Measurements from ENCODE around the gene RNASEH1.

- TF ChIP-seq, protein P1, sequence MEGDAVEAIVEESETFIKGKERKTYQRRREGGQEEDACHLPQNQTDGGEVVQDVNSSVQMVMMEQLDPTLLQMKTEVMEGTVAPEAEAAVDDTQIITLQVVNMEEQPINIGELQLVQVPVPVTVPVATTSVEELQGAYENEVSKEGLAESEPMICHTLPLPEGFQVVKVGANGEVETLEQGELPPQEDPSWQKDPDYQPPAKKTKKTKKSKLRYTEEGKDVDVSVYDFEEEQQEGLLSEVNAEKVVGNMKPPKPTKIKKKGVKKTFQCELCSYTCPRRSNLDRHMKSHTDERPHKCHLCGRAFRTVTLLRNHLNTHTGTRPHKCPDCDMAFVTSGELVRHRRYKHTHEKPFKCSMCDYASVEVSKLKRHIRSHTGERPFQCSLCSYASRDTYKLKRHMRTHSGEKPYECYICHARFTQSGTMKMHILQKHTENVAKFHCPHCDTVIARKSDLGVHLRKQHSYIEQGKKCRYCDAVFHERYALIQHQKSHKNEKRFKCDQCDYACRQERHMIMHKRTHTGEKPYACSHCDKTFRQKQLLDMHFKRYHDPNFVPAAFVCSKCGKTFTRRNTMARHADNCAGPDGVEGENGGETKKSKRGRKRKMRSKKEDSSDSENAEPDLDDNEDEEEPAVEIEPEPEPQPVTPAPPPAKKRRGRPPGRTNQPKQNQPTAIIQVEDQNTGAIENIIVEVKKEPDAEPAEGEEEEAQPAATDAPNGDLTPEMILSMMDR (conservative IDR thresholded peaks at IDR 0.05; ENCODE audit: low read depth, low read length) = no peak
- TF ChIP-seq EZH2 (IDR thresholded peaks at IDR 0.05; ENCODE audit: borderline replicate concordance, low read depth, low read length, poor library complexity, severe bottlenecking) = no peak
These were observed 13.2 kb upstream of the RNASEH1 start for GRCh38 chr2:3571284-3571683.
